Keratinocyte (primary cell): ENCODE results near the gene TMEM245.

Experiments
- EZH2 ChIP-seq: IDR thresholded peaks from one replicate; pipeline ENCODE4 v1.6.1; 2012; ENCODE audit warnings: inconsistent platforms, mild to moderate bottlenecking, low read length, moderate library complexity
- TF ChIP-seq, protein P1 (sequence below), 3 experiments: IDR thresholded peaks in 1 of 3; conservative IDR thresholded peaks in 1 of 3; optimal IDR thresholded peaks in 1 of 3; 2 replicates in 2 of 3; 3 replicates in 1 of 3; pipeline versions ENCODE3 to v1.5.1; 2011; ENCODE audit warnings: low read length in 3 of 3, mild to moderate bottlenecking in 3 of 3, moderate library complexity in 2 of 3, control low read depth in 1 of 3, inconsistent platforms in 1 of 3; ENCODE audit not compliant: insufficient read depth in 2 of 3; ENCODE audit errors: extremely low read depth in 1 of 3

DNA sequence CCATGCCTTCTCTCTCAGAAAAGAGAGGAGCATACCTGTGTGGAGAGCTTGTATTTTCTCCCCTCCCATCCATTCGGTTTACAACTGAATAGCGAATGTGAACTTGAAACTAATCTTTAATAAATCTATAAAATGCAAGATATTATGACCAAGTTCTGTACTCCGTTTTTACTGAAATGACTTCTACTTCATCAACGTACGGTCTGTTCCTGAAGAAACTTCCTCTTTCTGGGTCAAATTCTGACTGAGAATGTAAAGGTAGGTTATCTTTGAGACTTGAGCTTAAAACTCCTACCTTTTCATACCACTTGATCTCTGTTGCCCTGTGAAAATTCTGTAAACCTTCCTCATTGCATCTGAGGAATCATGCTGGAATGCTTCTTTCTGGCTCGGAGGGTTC, 102.3 kb downstream of the TMEM245 start:
- no peak for TF ChIP-seq EZH2
- TF ChIP-seq, protein P1, sequence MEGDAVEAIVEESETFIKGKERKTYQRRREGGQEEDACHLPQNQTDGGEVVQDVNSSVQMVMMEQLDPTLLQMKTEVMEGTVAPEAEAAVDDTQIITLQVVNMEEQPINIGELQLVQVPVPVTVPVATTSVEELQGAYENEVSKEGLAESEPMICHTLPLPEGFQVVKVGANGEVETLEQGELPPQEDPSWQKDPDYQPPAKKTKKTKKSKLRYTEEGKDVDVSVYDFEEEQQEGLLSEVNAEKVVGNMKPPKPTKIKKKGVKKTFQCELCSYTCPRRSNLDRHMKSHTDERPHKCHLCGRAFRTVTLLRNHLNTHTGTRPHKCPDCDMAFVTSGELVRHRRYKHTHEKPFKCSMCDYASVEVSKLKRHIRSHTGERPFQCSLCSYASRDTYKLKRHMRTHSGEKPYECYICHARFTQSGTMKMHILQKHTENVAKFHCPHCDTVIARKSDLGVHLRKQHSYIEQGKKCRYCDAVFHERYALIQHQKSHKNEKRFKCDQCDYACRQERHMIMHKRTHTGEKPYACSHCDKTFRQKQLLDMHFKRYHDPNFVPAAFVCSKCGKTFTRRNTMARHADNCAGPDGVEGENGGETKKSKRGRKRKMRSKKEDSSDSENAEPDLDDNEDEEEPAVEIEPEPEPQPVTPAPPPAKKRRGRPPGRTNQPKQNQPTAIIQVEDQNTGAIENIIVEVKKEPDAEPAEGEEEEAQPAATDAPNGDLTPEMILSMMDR (optimal IDR thresholded peaks at IDR 0.05 in 1 of 3, IDR thresholded peaks at IDR 0.05 in 1 of 3, conservative IDR thresholded peaks at IDR 0.05 in 1 of 3; ENCODE audit: extremely low read depth in 1 of 3, insufficient read depth in 2 of 3, low read length in 3 of 3), result no peak
